NCI-H82 treated with DMSO at 0.1 percent for 48 hours (cell line): ENCODE data around the gene TYW5.
A peak's percentile ranks its signal among the peaks of the same experiment; 100 is the strongest.

Experiments
- DNase-seq: peaks from one replicate; lab custom pipeline; 2025; ENCODE audit not compliant: unreplicated experiment; lab: John Stamatoyannopoulos, UW

TYW5 gene

GRCh38 chr2:199955339-199956061, at the start of gene TYW5, which contains the start of gene MAIP1:
TSS of gene TYW5 (minus strand) at chr2:199955491. CDS start at chr2:199955470, 21 bp downstream.
TSS of gene MAIP1 (plus strand) at chr2:199955582. CDS start at chr2:199955799, 217 bp downstream.
- peak; percentile 73 for DNase-seq

GRCh38 chr2:200003444-200003843, 48.2 kb upstream of the TYW5 start:
- no peak for DNase-seq

GRCh38 chr2:200000444-200001163, 45.3 kb upstream of the TYW5 start:
- no peak for DNase-seq

GRCh38 chr2:199999166-199999565, 43.9 kb upstream of the TYW5 start:
- no peak for DNase-seq

GRCh38 chr2:199997296-199997695, 42.0 kb upstream of the TYW5 start:
- no peak for DNase-seq

GRCh38 chr2:199994896-199995295, 39.6 kb upstream of the TYW5 start:
- no peak for DNase-seq

- DNase-seq = no peak
These were observed 39.1 kb upstream of the TYW5 start for GRCh38 chr2:199994371-199994770.

- no peak for DNase-seq
These were observed 37.0 kb upstream of the TYW5 start for GRCh38 chr2:199992296-199992695.

GRCh38 chr2:199991691-199992090, 36.4 kb upstream of the TYW5 start:
- DNase-seq = no peak

- DNase-seq = no peak
These were observed 34.5 kb upstream of the TYW5 start for GRCh38 chr2:199989822-199990221.

GRCh38 chr2:199988151-199988550, 32.9 kb upstream of the TYW5 start:
- DNase-seq = no peak

- no peak for DNase-seq
These were observed 32.3 kb upstream of the TYW5 start for GRCh38 chr2:199987586-199987985.

GRCh38 chr2:199985625-199986207, 30.4 kb upstream of the TYW5 start:
- DNase-seq = peak; percentile 81

GRCh38 chr2:199984755-199985154, 29.5 kb upstream of the TYW5 start:
- no peak for DNase-seq

- no peak for DNase-seq
These were observed 28.9 kb upstream of the TYW5 start for GRCh38 chr2:199984159-199984558.

GRCh38 chr2:199983534-199983933, 28.2 kb upstream of the TYW5 start:
- no peak for DNase-seq

- no peak for DNase-seq
These were observed 27.0 kb upstream of the TYW5 start for GRCh38 chr2:199982126-199982843.

GRCh38 chr2:199979832-199980628, 24.7 kb upstream of the TYW5 start:
- DNase-seq = peak; percentile 26

- DNase-seq = no peak
These were observed 24.1 kb upstream of the TYW5 start for GRCh38 chr2:199979398-199979797.

GRCh38 chr2:199977984-199978415, 22.7 kb upstream of the TYW5 start:
- DNase-seq = no peak
